Tracheal epithelial cell (primary cell): ENCODE data around the gene DCLRE1B. TPM values are rescaled to one million over a fixed set of nuclear protein-coding genes. Genes with fewer than 3 reads are reported as not detected.

Experiments used
- total RNA-seq: library from RNA; depleted of rRNA; stranded (reverse); fragments of >200 nt; gene quantifications from 2 replicates; pipeline ENCODE4 v1.2.1, GENCODE V29; 2014

DCLRE1B gene
- total RNA-seq = 1.3 and 2.7 TPM in 2 replicates

GRCh38 chr1:113904674-113905434 is at the start of gene DCLRE1B, which contains the start of gene AP4B1:
Gene DCLRE1B (plus strand): TSS chr1:113905326. CDS start chr1:113905587, 261 bp downstream.
Gene AP4B1 (minus strand): TSS chr1:113904799. CDS start chr1:113904717, 82 bp downstream.

GRCh38 chr1:113871597-113872113 is 33.5 kb upstream of the DCLRE1B start, which contains the start of gene PTPN22:
Gene PTPN22 (minus strand): TSS chr1:113871712.

DNA sequence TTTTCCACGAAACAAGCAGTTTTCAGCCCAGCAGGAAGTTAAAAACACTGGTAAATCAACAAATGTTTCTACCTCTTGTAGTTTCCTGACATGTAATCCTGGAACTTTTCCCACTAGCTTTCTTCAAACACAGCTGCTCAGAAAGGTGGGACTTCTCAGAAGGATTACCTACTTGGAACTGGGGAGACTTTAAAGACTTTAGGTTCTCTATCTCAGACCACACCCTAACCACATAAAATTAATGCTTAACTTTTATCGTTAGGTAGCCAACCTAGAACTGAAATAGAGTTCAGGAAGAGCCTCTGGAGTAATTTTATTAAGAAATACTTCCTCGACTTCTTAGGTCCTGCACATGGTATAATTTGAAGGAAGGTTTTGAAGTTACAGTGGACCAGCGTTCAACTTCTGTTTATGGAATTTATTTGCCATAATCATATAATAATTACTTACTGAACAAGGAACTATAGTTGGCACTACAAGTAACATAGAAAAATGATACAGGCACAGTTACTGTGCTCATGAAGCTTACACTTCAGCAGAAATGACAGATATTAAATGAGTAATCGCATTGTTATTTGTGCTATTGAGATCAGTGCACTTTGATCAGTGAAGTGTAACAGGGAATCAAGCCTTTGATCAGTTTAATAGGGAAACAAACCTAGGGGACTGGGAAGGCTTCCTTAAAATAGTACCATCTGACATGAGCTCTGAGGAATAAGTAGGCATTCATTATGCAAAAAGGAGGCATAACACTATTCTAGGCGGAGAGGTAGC is 17.5 kb upstream of the DCLRE1B start, which contains the start of gene BCL2L15:
Gene BCL2L15 (minus strand): TSS at position 180 of the 774 bp plus-strand sequence. CDS start 206 bp downstream, outside the sequence.

DNA sequence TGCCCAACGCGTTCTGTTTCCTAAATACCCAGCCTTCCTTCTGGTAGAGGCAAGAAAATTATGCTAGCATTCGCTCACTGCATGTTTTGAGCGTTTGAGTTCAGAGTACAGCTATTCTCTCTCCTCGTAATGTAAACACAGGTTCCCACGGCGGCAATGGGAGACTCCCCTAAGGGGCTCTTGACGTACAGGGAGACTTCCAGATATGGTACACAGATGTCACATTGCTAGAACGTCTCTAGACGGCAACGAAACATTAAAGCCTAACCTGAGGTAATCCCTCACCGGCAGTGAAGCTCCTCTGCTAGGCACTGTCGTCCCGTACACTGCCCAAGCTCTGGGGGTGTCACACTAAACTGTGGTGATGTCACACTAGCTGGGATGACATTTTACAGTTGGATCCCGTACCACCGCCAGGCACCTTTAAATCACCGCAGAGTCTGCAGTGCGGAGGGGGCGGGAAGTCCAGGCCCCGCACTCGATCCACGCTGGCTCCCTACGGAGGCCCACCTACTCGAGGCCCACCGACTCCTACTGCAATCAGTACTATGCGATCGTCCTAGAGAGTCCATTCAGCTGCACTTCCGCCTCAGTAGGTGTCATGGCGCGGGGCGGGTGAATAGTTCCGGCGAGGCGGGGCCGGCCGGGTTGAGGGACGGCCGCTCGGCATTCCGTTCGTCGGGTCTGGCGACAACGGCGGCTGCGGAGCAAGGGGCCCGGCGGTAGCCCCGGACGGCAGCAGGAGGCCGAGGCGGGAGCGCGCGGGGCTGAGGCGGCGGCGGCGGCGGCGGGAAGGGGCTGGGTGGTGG is 24.0 kb downstream of the DCLRE1B start, which contains the start of gene HIPK1:
Gene HIPK1 (plus strand): TSS at position 384 of the 809 bp plus-strand sequence.

Other genes with a start within 250 kb of the DCLRE1B start
- 6.6 and 16.6 TPM in 2 replicates for gene PHTF1, start 145.8 kb upstream of the DCLRE1B start, total RNA-seq
- gene RSBN1, start 92.8 kb upstream of the DCLRE1B start, total RNA-seq = 13.2 and 15.4 TPM in 2 replicates
- gene PTPN22, start 33.6 kb upstream of the DCLRE1B start, total RNA-seq = 0.21 and 0.96 TPM in 2 replicates
- gene BCL2L15, start 17.7 kb upstream of the DCLRE1B start, total RNA-seq = 1.2 TPM in 1 of 2 replicates, not detected in the other
- gene AP4B1, start 527 bp upstream of the DCLRE1B start, total RNA-seq = 6.6 and 8.7 TPM in 2 replicates
- 19.8 and 21.0 TPM in 2 replicates for gene HIPK1, start 24.0 kb downstream of the DCLRE1B start, total RNA-seq
- gene OLFML3, start 74.1 kb downstream of the DCLRE1B start, total RNA-seq = 0.24 TPM in 1 of 2 replicates, not detected in the other
- gene SYT6, start 248.5 kb downstream of the DCLRE1B start, total RNA-seq = not detected in 2 replicates